ENCODE results near the gene ADAMTS13. TPM values are rescaled to one million over a fixed set of nuclear protein-coding genes. Genes with fewer than 3 reads are reported as not detected.

Gene ADAMTS13
- total and polyA plus RNA-seq, 2 donors (not counting 3 experiments of a cell fraction or from before 2014, with no cell fraction given), result 1.5 to 2.5 TPM

DNA sequence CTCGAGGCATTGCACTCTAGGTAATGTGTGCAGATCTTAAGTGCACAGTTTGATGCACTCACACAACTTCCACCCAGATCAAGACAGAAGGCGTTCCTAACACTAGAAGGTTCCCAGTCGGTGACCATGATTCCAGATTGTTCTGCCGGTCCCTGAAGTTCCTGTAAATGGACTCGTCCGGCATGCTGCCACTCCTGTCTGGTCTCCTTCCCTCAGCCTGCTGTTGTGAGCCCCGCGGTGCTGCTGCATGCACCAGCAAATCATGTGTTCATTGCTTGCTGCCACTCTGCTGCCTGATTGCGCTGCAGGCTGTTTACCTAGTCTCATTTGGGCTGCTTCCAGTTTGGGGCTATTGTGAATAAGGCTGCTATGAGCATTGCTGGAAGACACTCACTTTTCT is 34.5 kb upstream of the ADAMTS13 start:
- Histone ChIP-seq H3K9me1 (replicated peaks; ENCODE audit: control insufficient read depth, extremely low read depth, insufficient read depth, low read length) (no peaks in the 10 kb centered on the region), H3K4me3 (replicated peaks in 1 of 3; ENCODE audit: insufficient read depth in 1 of 3, low read depth in 1 of 3, low read length in 3 of 3) (no peak overlapping the region), H3K36me3 (ENCODE audit: control insufficient read depth in 2 of 2, extremely low read depth in 1 of 2, insufficient read depth in 2 of 2, low read length in 2 of 2) (no peaks in the 10 kb centered on the region), H3K4me1 (ENCODE audit: control insufficient read depth, extremely low read depth, insufficient read depth, low read length) (no peaks in the 10 kb centered on the region), H3K79me2 (ENCODE audit: control insufficient read depth, insufficient read depth, low read length) (no peaks in the 10 kb centered on the region), H2AFZ (ENCODE audit: low read depth, low read length) (no peak overlapping the region), H3K9me3 (replicated peaks; ENCODE audit: control insufficient read depth, insufficient read depth, low read length) (no peaks in the 10 kb centered on the region), H3K27me3 (ENCODE audit: control insufficient read depth in 2 of 2, insufficient read depth in 2 of 2, low read length in 2 of 2) (no peaks in the 10 kb centered on the region), H3K9ac (replicated peaks; ENCODE audit: extremely low read depth, insufficient read depth, low read length) (no peak overlapping the region), H4K20me1 (replicated peaks; ENCODE audit: control insufficient read depth, extremely low read depth, insufficient read depth, low read length) (no peaks in the 10 kb centered on the region), H3K27ac (ENCODE audit: insufficient read depth, low read depth, low read length) (no peak overlapping the region), H3K4me2 (ENCODE audit: insufficient read depth, low read length) (no peak overlapping the region)
- POLR2A ChIA-PET, result no interaction called here
- no peak for TF ChIP-seq MYC (IDR thresholded peaks at IDR 0.05; ENCODE audit: low read depth, low read length)
- TF ChIP-seq GATA2 (IDR thresholded peaks at IDR 0.05; ENCODE audit: insufficient read depth, insufficient read length, low read depth, low read length), result no peak
- TF ChIP-seq, protein P1, sequence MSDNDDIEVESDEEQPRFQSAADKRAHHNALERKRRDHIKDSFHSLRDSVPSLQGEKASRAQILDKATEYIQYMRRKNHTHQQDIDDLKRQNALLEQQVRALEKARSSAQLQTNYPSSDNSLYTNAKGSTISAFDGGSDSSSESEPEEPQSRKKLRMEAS (IDR thresholded peaks at IDR 0.05; ENCODE audit: insufficient read depth, insufficient read length), result no peak
- TF ChIP-seq POLR2A (IDR thresholded peaks at IDR 0.05; ENCODE audit: low read depth, low read length), result no peak
- no peak for TF ChIP-seq POLR2AphosphoS5 (IDR thresholded peaks at IDR 0.05; ENCODE audit: insufficient read depth, low read depth, low read length)
- no peak for TF ChIP-seq EZH2 (IDR thresholded peaks at IDR 0.05; ENCODE audit: borderline replicate concordance, low read depth, low read length, severe bottlenecking)
- no peak for TF ChIP-seq FOS (IDR thresholded peaks at IDR 0.05; ENCODE audit: borderline replicate concordance, insufficient read depth, low read length)
- TF ChIP-seq, protein P2, sequence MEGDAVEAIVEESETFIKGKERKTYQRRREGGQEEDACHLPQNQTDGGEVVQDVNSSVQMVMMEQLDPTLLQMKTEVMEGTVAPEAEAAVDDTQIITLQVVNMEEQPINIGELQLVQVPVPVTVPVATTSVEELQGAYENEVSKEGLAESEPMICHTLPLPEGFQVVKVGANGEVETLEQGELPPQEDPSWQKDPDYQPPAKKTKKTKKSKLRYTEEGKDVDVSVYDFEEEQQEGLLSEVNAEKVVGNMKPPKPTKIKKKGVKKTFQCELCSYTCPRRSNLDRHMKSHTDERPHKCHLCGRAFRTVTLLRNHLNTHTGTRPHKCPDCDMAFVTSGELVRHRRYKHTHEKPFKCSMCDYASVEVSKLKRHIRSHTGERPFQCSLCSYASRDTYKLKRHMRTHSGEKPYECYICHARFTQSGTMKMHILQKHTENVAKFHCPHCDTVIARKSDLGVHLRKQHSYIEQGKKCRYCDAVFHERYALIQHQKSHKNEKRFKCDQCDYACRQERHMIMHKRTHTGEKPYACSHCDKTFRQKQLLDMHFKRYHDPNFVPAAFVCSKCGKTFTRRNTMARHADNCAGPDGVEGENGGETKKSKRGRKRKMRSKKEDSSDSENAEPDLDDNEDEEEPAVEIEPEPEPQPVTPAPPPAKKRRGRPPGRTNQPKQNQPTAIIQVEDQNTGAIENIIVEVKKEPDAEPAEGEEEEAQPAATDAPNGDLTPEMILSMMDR (IDR thresholded peaks at IDR 0.05; ENCODE audit: extremely low read depth in 1 of 2, insufficient read depth in 1 of 2, low read depth in 1 of 2, low read length in 2 of 2), result no peak
- TF ChIP-seq JUN (IDR thresholded peaks at IDR 0.05; ENCODE audit: borderline replicate concordance, insufficient read depth, insufficient read length, low read depth), result no peak
- dilution Hi-C loops (cut with MboI; ENCODE audit: extremely low pct_ligation_motif_present, low sequenced_read_pairs), result no loop called here
- no TSS peak for BruUV-seq (replicated peaks)
- CTCF ChIA-PET, result interaction anchor here (1.1 kb wide), 1 partner anchor 8 kb away, joined by 3 read pairs; no protein-coding TSS in a partner anchor
- FAIRE-seq, result no peak
- intact Hi-C loops (cut with micrococcal nuclease), result no loop called here
- DNase-seq (ENCODE audit: low read depth, low spot score), result no peak

Data from endothelial cell of umbilical vein (primary cell).